ENCODE data around the gene FUT2.
"Not testable (repeated sequence)": the region's sequence is repeated elsewhere in the genome, so short reads cannot be mapped to it uniquely, and the experiment has no call there.

GRCh38 chr19:48657828-48658227, 37.9 kb upstream of the FUT2 start:
- TF ChIP-seq CTCF, POLR2A (IDR thresholded peaks at IDR 0.05): not testable (repeated sequence)
